GM18526 (cell line): Measurements from ENCODE around the gene CACNB2.

Experiments used
- POLR2A ChIP-seq: IDR thresholded peaks from 3 replicates; pipeline ENCODE4 v1.6.1; 2011; ENCODE audit not compliant: insufficient read length; ENCODE audit errors: extremely low read depth

CACNB2 gene

GRCh38 chr10:18140149-18140956 is at the start of gene CACNB2:
TSS of gene CACNB2 (plus strand) at chr10:18140424.
- TF ChIP-seq POLR2A, result no peak

GRCh38 chr10:18094332-18094731 is 45.9 kb upstream of the CACNB2 start:
- TF ChIP-seq POLR2A, result no peak

- no peak for TF ChIP-seq POLR2A
Measured at GRCh38 chr10:18094793-18095192, 45.4 kb upstream of the CACNB2 start.

GRCh38 chr10:18097524-18097923 is 42.7 kb upstream of the CACNB2 start:
- TF ChIP-seq POLR2A, result no peak

- no peak for TF ChIP-seq POLR2A
Measured at GRCh38 chr10:18098201-18098600, 42.0 kb upstream of the CACNB2 start.

- no peak for TF ChIP-seq POLR2A
Measured at GRCh38 chr10:18099415-18099814, 40.8 kb upstream of the CACNB2 start.

- TF ChIP-seq POLR2A, result no peak
Measured at GRCh38 chr10:18100669-18101068, 39.6 kb upstream of the CACNB2 start.

- no peak for TF ChIP-seq POLR2A
Measured at GRCh38 chr10:18102404-18102803, 37.8 kb upstream of the CACNB2 start.

- TF ChIP-seq POLR2A, result no peak
Measured at GRCh38 chr10:18104223-18104872, 35.9 kb upstream of the CACNB2 start.

GRCh38 chr10:18109341-18109870 is 30.8 kb upstream of the CACNB2 start:
- no peak for TF ChIP-seq POLR2A

- TF ChIP-seq POLR2A, result no peak
Measured at GRCh38 chr10:18113881-18114280, 26.3 kb upstream of the CACNB2 start.

GRCh38 chr10:18117276-18117675 is 22.9 kb upstream of the CACNB2 start:
- TF ChIP-seq POLR2A, result no peak

- TF ChIP-seq POLR2A, result no peak
Measured at GRCh38 chr10:18122753-18123152, 17.5 kb upstream of the CACNB2 start.

- no peak for TF ChIP-seq POLR2A
Measured at GRCh38 chr10:18133046-18133445, 7.2 kb upstream of the CACNB2 start.

- no peak for TF ChIP-seq POLR2A
Measured at GRCh38 chr10:18134509-18134908, 5.7 kb upstream of the CACNB2 start.

GRCh38 chr10:18134921-18135320 is 5.3 kb upstream of the CACNB2 start:
- no peak for TF ChIP-seq POLR2A
